HG03571 (cell line): Measurements from ENCODE around the gene FOLR2.
"Not testable (repeated sequence)": the region's sequence is repeated elsewhere in the genome, so short reads cannot be mapped to it uniquely, and the experiment has no call there.

ENCODE experiments used
- ATAC-seq: cut with Tn5 transposase; IDR thresholded peaks from one replicate; pipeline ENCODE4 v1.9.1; 2021; ENCODE audit not compliant: unreplicated experiment

Gene FOLR2

DNA sequence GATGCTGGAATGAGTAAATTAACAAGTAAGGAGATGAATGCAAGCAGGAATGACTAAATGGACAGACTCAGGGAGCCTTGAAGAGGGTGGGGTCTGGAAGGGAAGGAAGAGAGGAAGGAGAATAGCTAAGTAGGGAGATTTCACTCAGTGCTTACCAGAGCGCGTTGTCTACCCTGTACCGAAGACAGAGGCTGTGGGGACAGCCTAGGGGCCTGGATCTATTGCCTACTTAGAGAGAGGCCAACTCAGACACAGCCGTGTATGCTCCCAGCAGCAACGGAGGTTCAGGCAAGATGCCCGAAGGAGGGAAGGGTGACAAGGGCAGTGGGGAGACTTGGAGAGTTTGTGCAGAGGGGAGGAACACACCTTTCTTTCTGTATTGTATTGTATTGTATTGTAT is at the start of gene FOLR2:
Gene FOLR2, plus strand, starts transcription at position 157 of the 400 bp plus-strand sequence. CDS start 1,791 bp downstream, outside the sequence.
- no peak for ATAC-seq

- ATAC-seq: not testable (repeated sequence)
These were observed 47.5 kb upstream of the FOLR2 start for GRCh38 chr11:72169046-72169555.

DNA sequence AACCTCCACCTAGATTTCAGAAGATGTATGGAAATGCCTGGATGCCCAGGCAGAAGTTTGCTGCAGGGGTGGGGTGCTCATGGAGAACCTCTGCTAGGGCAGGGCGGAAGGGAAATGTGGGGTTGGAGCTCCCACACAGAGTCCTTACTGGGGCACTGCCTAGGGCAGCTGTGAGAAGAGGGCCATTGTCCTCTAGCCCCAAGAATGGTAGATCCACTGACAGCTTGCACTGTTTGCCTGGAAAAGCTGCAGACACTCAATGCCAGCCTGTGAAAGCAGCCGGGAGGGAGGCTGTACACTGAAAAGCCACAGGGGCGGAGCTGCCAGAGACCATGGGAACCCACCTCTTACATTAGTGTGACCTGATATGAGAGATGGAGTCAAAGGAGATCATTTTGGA is 46.8 kb upstream of the FOLR2 start:
- not testable (repeated sequence) for ATAC-seq

DNA sequence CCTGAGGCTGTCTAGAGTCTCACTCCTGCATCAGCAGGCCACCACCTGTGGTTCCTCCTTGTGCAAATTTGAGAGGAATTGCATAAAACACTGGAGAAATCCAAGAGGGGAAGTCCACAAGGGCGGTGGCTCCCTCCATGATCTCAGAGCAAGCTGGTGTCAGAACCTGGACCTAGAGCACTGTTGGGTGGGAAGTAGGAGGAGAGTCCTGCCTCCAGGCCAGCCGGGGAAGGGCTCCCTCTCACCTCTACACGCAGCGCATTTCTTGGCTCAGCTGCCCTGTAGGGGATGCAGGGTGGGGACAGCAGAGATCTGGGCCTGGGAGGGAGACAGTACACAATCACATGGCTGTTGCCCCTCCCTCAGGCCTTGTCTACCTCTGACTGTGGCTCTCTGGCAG is 44.6 kb upstream of the FOLR2 start:
- not testable (repeated sequence) for ATAC-seq

- ATAC-seq: no peak
These were observed 43.3 kb upstream of the FOLR2 start for GRCh38 chr11:72173291-72173690.

GRCh38 chr11:72174302-72175070 is 42.1 kb upstream of the FOLR2 start:
- no peak for ATAC-seq

- ATAC-seq: no peak
These were observed 38.9 kb upstream of the FOLR2 start for GRCh38 chr11:72177656-72178055.

GRCh38 chr11:72179049-72179803 is 37.4 kb upstream of the FOLR2 start:
- ATAC-seq: no peak

DNA sequence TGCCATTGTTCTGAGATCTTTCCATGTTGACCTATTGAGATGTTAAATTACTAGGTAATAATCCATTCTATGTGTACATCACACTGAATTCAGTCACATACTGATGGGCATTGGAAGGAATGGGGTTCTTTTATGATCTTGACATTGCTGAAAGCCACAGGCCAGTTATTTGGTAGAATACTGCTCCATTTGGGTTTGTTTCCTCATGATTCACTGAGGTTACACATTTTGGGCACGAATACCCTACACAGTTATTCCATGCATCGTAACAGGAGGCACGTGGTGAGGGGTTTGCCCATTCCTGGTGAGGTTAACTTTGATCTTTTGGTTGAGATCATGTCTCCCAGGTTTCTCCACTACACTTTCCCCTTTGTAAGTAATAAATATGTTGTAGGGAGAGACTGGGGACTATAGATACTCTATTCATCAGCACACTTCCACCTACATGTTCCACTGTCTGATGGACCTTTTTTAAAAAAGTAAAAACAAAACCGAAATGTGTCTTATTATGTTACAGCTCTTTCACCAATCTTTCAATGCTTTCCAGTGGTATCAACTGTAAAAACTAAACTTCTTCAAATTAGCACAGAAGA is 36.7 kb upstream of the FOLR2 start:
- no peak for ATAC-seq

DNA sequence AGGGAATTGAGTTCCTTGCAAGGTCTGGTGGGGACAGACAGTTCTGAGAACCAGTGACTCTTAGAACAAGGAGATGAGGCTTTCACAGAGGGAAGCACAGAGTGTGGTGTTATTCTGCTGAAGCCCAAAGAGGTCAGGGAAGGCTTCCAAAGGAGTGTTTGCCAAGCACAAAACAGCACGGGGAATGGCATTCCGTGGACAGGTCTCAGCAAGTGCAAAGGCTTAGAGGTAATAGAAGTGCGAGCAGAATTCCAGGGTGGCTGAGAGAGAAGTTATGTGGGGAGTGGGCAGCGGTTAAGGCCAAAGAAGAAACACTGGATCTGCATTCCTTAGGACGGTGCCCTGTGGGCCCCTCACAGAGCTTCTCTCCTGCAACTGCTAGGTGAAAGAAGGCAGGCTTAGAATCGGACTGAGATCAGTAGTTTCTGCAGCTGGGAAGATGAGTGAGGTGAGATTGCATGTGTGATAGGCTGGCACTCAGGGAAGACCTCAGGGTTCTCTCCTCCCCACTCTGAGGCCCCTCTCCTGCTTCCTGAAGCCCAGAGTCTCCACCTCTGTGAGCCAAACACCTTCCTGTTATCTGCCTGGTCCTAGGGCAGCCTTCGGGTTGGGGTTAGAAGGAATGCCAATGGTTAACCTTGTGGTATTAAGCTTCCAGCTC is 35.6 kb upstream of the FOLR2 start:
- not testable (repeated sequence) for ATAC-seq

DNA sequence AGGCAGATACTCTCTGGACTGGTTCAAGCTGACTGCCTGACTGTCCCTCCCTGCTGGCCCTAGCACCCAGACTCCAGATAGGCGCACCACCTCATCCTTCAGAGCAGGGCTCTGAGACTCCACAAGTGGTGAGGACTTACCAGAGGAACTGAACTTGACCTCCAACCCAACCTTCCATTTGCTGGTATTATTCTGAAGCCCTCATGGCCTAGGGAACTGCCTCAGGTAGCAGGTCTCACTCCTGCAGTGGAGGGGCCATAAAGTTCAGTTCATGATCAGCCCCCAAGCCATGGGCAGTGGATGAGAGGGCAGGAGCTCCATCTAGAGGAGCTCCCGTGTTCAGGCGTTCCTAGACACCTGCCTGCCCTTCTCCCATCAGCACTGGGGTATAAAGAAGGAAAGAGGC is 35.0 kb upstream of the FOLR2 start:
- not testable (repeated sequence) for ATAC-seq

DNA sequence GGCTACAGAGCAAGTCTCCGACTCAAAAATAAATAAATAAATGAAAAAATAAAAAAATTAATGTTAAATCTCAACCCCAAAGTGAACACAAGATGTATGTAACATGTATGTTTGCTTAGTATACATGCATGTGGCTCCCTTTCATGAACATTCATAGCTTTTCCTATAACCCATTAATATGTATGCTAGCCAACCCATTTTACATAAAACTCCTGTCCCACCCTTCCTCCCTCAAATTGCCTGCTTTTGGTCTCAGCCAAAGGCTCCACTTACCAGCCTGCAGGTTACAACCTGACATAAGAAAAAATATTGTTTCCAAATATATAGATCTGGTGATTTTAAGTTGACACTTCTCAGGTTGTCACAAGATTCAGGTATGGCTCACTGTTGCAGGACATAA is 28.3 kb upstream of the FOLR2 start:
- ATAC-seq: no peak

DNA sequence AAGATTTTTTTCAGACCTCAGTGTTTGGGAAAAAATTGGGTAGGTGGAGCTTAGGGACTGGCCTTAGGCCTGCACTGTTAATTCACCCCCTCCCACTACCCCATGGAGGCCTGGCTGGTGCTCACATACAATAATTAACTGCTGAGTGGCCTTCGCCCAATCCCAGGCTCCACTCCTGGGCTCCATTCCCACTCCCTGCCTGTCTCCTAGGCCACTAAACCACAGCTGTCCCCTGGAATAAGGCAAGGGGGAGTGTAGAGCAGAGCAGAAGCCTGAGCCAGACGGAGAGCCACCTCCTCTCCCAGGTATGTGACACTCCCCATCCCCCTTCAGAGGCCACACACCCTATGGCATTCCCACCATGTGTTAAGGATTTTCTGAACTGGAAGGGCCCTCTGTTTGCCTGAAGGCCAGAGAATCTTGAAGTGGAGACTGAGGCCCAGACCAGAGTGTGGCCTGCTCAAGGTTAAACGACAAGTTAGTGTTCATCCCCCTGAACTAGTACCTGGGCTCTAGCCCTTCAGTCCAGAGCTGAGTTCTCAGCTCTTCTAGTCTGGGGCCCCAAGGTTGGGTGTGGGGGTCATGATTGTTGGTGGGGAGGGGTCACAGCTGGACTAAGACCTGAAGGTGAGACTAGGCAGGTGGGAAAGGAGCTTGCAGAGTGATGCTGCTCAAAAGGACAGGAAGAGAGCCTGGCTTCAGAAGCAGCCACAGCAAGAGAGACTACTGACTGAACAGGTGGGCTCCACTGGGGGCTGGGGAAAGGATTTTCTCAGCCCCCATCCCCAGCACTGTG is 26.9 kb upstream of the FOLR2 start:
- ATAC-seq: no peak

DNA sequence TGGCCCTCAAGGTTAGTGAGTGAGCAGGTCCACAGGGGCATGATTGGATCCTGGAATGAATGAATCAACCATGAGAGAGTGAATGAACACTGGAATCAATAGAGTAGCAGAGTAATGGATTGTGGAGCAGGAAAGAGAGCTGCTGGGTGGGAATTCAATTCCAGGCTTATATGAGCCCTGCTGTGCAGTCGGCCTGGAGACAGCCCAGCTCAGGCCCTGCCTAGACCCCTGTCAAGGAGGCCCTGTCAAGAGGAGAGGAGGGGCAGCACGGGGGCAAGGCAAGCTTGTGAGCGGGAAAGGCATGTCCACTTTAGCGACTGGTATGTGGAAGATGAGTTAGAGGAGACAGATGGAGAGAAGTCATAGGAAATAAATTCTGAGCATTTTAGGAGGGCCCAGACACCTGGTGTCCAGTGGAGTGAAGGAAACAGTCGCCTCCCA is 25.9 kb upstream of the FOLR2 start:
- ATAC-seq: no peak

DNA sequence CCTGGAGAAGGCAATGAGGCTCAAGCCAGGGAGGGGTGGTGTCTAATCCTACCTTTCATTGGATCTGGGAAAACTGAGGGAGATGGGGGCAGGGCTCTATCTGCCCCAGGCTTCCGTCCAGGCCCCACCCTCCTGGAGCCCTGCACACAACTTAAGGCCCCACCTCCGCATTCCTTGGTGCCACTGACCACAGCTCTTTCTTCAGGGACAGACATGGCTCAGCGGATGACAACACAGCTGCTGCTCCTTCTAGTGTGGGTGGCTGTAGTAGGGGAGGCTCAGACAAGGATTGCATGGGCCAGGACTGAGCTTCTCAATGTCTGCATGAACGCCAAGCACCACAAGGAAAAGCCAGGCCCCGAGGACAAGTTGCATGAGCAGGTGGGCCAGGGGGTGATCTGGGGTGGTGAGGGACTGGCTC is 24.6 kb upstream of the FOLR2 start, which contains the start of gene FOLR1:
Gene FOLR1, plus strand, starts transcription at position 180 of the 421 bp plus-strand sequence. Its CDS starts 34 bp downstream, at position 214.
- no peak for ATAC-seq

- ATAC-seq: no peak
These were observed 20.9 kb upstream of the FOLR2 start for GRCh38 chr11:72195518-72196270.

- ATAC-seq: not testable (repeated sequence)
These were observed 15.1 kb upstream of the FOLR2 start for GRCh38 chr11:72201445-72201844.

GRCh38 chr11:72202571-72202970 is 14.0 kb upstream of the FOLR2 start:
- ATAC-seq: no peak

DNA sequence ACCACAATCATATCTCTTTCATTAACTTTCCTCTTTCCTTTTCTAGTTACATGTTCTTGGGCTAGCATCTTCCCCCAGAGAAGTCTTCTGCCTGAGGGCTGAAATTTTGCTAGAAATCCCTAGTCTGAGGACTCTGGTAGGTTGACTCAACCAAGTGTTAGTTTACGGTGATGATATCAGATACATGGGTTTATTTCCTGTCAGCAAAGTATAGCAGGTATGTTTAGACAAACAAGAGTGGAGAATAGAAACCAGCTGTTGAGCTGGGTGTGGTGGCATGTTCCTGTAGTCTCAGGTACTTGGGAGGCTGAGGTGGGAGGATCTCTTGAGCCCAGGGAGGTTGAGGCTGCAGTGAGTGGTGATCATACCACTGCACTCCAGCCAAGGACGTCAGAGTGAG is 13.4 kb upstream of the FOLR2 start:
- no peak for ATAC-seq
